ENCODE results near the gene CMTM8. TPM values are rescaled to one million over a fixed set of nuclear protein-coding genes. Genes with fewer than 3 reads are reported as not detected.

The CMTM8 gene
- total RNA-seq, 1 donor from 2014 or later = 5.7 TPM

GRCh38 chr3:32202496-32202895 is 36.0 kb upstream of the CMTM8 start:
- no peak for DNase-seq
- H3K4me3 ChIP-seq = no peak overlapping the region
- TF ChIP-seq CTCF (IDR thresholded peaks at IDR 0.05; ENCODE audit: borderline replicate concordance) = no peak
- H3K9me3 ChIP-seq (replicated peaks) = no peaks in the 10 kb centered on the region
- no peaks in the 10 kb centered on the region for H3K27me3 ChIP-seq (ENCODE audit: low read depth)
- H3K36me3 ChIP-seq = no peaks in the 10 kb centered on the region
- intact Hi-C loops (cut with micrococcal nuclease) = loop anchor here (5.0 kb wide), 1 partner anchor 35 kb away; the partner anchor contains the start of gene CMTM8
- peak overlapping the region; percentile 90 for H3K27ac ChIP-seq (replicated peaks)
- H3K4me1 ChIP-seq = peaks cover 69% of the 10 kb centered on the region

GRCh38 chr3:32203854-32204253 is 34.6 kb upstream of the CMTM8 start:
- Histone ChIP-seq H3K4me1 (peaks cover 67% of the 10 kb centered on the region), H3K9me3 (replicated peaks) (no peaks in the 10 kb centered on the region), H3K27ac (replicated peaks) (no peak overlapping the region), H3K36me3 (no peaks in the 10 kb centered on the region), H3K4me3 (no peak overlapping the region), H3K27me3 (ENCODE audit: low read depth) (no peaks in the 10 kb centered on the region)
- intact Hi-C loops (cut with micrococcal nuclease) = loop anchor here (5.0 kb wide), 1 partner anchor 33 kb away; the partner anchor contains the start of gene CMTM8
- no peak for TF ChIP-seq CTCF (IDR thresholded peaks at IDR 0.05; ENCODE audit: borderline replicate concordance)
- DNase-seq = no peak

- Histone ChIP-seq H3K27me3 (ENCODE audit: low read depth) (no peaks in the 10 kb centered on the region), H3K9me3 (replicated peaks) (no peaks in the 10 kb centered on the region)
- TF ChIP-seq CTCF (IDR thresholded peaks at IDR 0.05; ENCODE audit: borderline replicate concordance) = no peak
Measured at GRCh38 chr3:32208447-32208846, 30.0 kb upstream of the CMTM8 start.

GRCh38 chr3:32215185-32215584 is 23.3 kb upstream of the CMTM8 start:
- Histone ChIP-seq H3K27ac (replicated peaks) (no peak overlapping the region), H3K27me3 (ENCODE audit: low read depth) (no peaks in the 10 kb centered on the region), H3K4me3 (no peak overlapping the region), H3K9me3 (replicated peaks) (peaks cover 9% of the 10 kb centered on the region), H3K4me1 (peaks cover 3% of the 10 kb centered on the region), H3K36me3 (no peaks in the 10 kb centered on the region)
- intact Hi-C loops (cut with micrococcal nuclease) = no loop called here
- no peak for TF ChIP-seq CTCF (IDR thresholded peaks at IDR 0.05; ENCODE audit: borderline replicate concordance)
- no peak for DNase-seq

More at GRCh38 chr3:32208447-32208846, 30.0 kb upstream of the CMTM8 start:
- no peaks in the 10 kb centered on the region for H3K36me3 ChIP-seq
- H3K4me1 ChIP-seq = peaks cover 23% of the 10 kb centered on the region
- intact Hi-C loops (cut with micrococcal nuclease) = no loop called here
- no peak overlapping the region for H3K4me3 ChIP-seq
- DNase-seq = no peak
- H3K27ac ChIP-seq (replicated peaks) = no peak overlapping the region

- Histone ChIP-seq H3K9me3 (replicated peaks) (peaks cover 9% of the 10 kb centered on the region), H3K4me3 (no peak overlapping the region), H3K27me3 (ENCODE audit: low read depth) (no peaks in the 10 kb centered on the region), H3K36me3 (no peaks in the 10 kb centered on the region), H3K27ac (replicated peaks) (no peak overlapping the region), H3K4me1 (peaks cover 3% of the 10 kb centered on the region)
- DNase-seq = no peak
- intact Hi-C loops (cut with micrococcal nuclease) = no loop called here
- no peak for TF ChIP-seq CTCF (IDR thresholded peaks at IDR 0.05; ENCODE audit: borderline replicate concordance)
Measured at GRCh38 chr3:32216172-32216783, 22.2 kb upstream of the CMTM8 start.

Measured in left ventricle myocardium inferior (tissue), 1 donor.